ENCODE data around the gene SMCP.

The SMCP gene

GRCh38 chr1:152884966-152885624 lies 7.0 kb downstream of the SMCP start:
- TF ChIP-seq CTCF (IDR thresholded peaks at IDR 0.05; ENCODE audit: insufficient read depth, low read depth, low read length, missing control alignments): no peak
- H3K4me3 ChIP-seq (ENCODE audit: low read length): no peak overlapping the region
- DNase-seq (ENCODE audit: low read depth): peak; percentile 55

GRCh38 chr1:152886085-152886484 lies 8.0 kb downstream of the SMCP start:
- DNase-seq (ENCODE audit: low read depth): no peak
- no peak overlapping the region for H3K4me3 ChIP-seq (ENCODE audit: low read length)
- TF ChIP-seq CTCF (IDR thresholded peaks at IDR 0.05; ENCODE audit: insufficient read depth, low read depth, low read length, missing control alignments): no peak

- no peak for TF ChIP-seq CTCF (IDR thresholded peaks at IDR 0.05; ENCODE audit: insufficient read depth, low read depth, low read length, missing control alignments)
- DNase-seq (ENCODE audit: low read depth): peak; percentile 54
- H3K4me3 ChIP-seq (ENCODE audit: low read length): no peak overlapping the region
Observed at GRCh38 chr1:152886758-152887409, 8.8 kb downstream of the SMCP start.

- H3K4me3 ChIP-seq (ENCODE audit: low read length): no peak overlapping the region
- TF ChIP-seq CTCF (IDR thresholded peaks at IDR 0.05; ENCODE audit: insufficient read depth, low read depth, low read length, missing control alignments): no peak
- peak; percentile 37 for DNase-seq (ENCODE audit: low read depth)
Observed at GRCh38 chr1:152888126-152888525, 10.0 kb downstream of the SMCP start.

GRCh38 chr1:152899027-152899426 lies 20.9 kb downstream of the SMCP start:
- H3K4me3 ChIP-seq (ENCODE audit: low read length): no peak overlapping the region
- TF ChIP-seq CTCF (IDR thresholded peaks at IDR 0.05; ENCODE audit: insufficient read depth, low read depth, low read length, missing control alignments): no peak
- DNase-seq (ENCODE audit: low read depth): no peak

GRCh38 chr1:152899883-152900282 lies 21.8 kb downstream of the SMCP start:
- no peak for DNase-seq (ENCODE audit: low read depth)
- H3K4me3 ChIP-seq (ENCODE audit: low read length): no peak overlapping the region

More at GRCh38 chr1:152899883-152900282, 21.8 kb downstream of the SMCP start:
- no peak for TF ChIP-seq CTCF (IDR thresholded peaks at IDR 0.05; ENCODE audit: insufficient read depth, low read depth, low read length, missing control alignments)
